OCI-LY1 (cell line): ENCODE results near the gene DNAI7.

ENCODE experiments used
- H2AFZ ChIP-seq: fragments of 200-600 bp; sonication (generic), shearing (Covaris generic); 2 replicates; pipeline ENCODE4 v1.6.0; 2014; ENCODE audit warnings: antibody characterized with exemption, mild to moderate bottlenecking, low read length
- H3F3A ChIP-seq: fragments of 200-600 bp; sonication (generic), shearing (Covaris generic); 2 replicates; pipeline ENCODE4 v1.6.0; 2014; ENCODE audit warnings: mild to moderate bottlenecking, antibody characterized with exemption, low read length, moderate library complexity; ENCODE audit not compliant: insufficient read depth
- H3K27ac ChIP-seq: fragments of 200-600 bp; sonication (generic); 2 replicates; pipeline ENCODE4 v1.5.1; 2014; ENCODE audit warnings: low read length, mixed run types, mild to moderate bottlenecking, low read depth; ENCODE audit not compliant: poor library complexity, severe bottlenecking
- H3K27me3 ChIP-seq: fragments of 200-600 bp; sonication (generic); 2 replicates; pipeline ENCODE4 v1.6.0; 2014; ENCODE audit warnings: antibody characterized with exemption, mild to moderate bottlenecking, low read length, moderate library complexity; ENCODE audit not compliant: insufficient read depth
- H3K36me3 ChIP-seq: fragments of 200-600 bp; sonication (generic); 2 replicates; pipeline ENCODE4 v1.6.1; 2014; ENCODE audit warnings: mild to moderate bottlenecking, antibody characterized with exemption, low read length, moderate library complexity, mixed read lengths; ENCODE audit not compliant: insufficient read depth
- H3K4me1 ChIP-seq: fragments of 200-600 bp; sonication (generic); 2 replicates; pipeline ENCODE4 v1.5.1; 2014; ENCODE audit warnings: mild to moderate bottlenecking, low read length, moderate library complexity; ENCODE audit not compliant: insufficient read depth, severe bottlenecking
- H3K4me2 ChIP-seq: fragments of 200-600 bp; sonication (generic), shearing (Covaris generic); 2 replicates; pipeline ENCODE4 v1.6.1; 2014; ENCODE audit warnings: low read length
- H3K4me3 ChIP-seq: fragments of 200-600 bp; sonication (generic); 2 replicates; pipeline ENCODE4 v1.5.1; 2014; ENCODE audit warnings: low read length, low read depth, mild to moderate bottlenecking, mixed read lengths; ENCODE audit not compliant: poor library complexity, severe bottlenecking
- H3K79me2 ChIP-seq: fragments of 200-600 bp; shearing (Covaris generic); 2 replicates; pipeline ENCODE4 v1.6.1; 2016; ENCODE audit warnings: mixed run types, low read length, mixed read lengths; ENCODE audit not compliant: insufficient read depth
- H3K9ac ChIP-seq: fragments of 200-600 bp; sonication (generic), shearing (Covaris generic); 2 replicates; pipeline ENCODE4 v1.6.1; 2014; ENCODE audit warnings: mild to moderate bottlenecking, low read length, mixed read lengths
- H3K9me2 ChIP-seq: fragments of 200-600 bp; sonication (generic), shearing (Covaris generic); 2 replicates; pipeline ENCODE4 v1.6.1; 2014; ENCODE audit warnings: low read depth, mild to moderate bottlenecking, low read length, mixed read lengths
- H3K9me3 ChIP-seq: fragments of 200-600 bp; shearing (Covaris generic); 2 replicates; pipeline ENCODE4 v1.6.1; 2014; ENCODE audit warnings: low read length, mixed read lengths
- H4K20me1 ChIP-seq: fragments of 200-600 bp; sonication (generic), shearing (Covaris generic); 2 replicates; pipeline ENCODE4 v1.6.0; 2016; ENCODE audit warnings: mild to moderate bottlenecking, low read length; ENCODE audit not compliant: insufficient read depth
- EZH2 ChIP-seq: fragments of 200-600 bp; sonication (generic), shearing (Covaris generic); IDR thresholded peaks from 2 replicates; pipeline ENCODE4 v1.8.0; 2017; ENCODE audit warnings: borderline replicate concordance, mixed run types, mild to moderate bottlenecking, antibody characterized with exemption, low read length, moderate library complexity, mixed read lengths
- TF ChIP-seq, protein P1 (sequence below): fragments of 200-600 bp; sonication (generic), shearing (Covaris generic); IDR thresholded peaks from 2 replicates; pipeline ENCODE4 v1.5.1; 2017; ENCODE audit warnings: mild to moderate bottlenecking, antibody characterized with exemption, low read length, moderate library complexity, mixed read lengths

DNAI7 gene, protein sequence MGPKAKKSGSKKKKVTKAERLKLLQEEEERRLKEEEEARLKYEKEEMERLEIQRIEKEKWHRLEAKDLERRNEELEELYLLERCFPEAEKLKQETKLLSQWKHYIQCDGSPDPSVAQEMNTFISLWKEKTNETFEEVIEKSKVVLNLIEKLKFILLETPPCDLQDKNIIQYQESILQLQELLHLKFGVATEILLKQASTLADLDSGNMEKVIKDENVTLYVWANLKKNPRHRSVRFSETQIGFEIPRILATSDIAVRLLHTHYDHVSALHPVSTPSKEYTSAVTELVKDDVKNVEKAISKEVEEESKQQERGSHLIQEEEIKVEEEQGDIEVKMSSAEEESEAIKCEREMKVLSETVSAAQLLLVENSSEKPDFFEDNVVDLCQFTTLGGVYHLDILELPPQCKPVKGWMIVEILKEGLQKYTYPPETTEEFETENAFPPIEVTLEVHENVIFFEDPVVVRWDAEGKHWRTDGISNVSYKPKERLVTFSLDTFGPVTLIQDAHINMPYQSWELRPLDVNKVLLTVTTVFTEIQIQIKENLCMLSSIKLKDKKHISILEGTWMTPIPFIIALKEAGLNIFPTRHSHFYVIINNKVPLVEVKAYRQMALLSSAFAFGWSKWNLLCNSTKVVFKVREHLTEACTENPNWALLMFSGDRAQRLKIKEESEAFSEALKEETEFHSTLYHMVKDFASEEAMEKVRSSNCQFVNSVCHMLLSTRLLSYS

DNA sequence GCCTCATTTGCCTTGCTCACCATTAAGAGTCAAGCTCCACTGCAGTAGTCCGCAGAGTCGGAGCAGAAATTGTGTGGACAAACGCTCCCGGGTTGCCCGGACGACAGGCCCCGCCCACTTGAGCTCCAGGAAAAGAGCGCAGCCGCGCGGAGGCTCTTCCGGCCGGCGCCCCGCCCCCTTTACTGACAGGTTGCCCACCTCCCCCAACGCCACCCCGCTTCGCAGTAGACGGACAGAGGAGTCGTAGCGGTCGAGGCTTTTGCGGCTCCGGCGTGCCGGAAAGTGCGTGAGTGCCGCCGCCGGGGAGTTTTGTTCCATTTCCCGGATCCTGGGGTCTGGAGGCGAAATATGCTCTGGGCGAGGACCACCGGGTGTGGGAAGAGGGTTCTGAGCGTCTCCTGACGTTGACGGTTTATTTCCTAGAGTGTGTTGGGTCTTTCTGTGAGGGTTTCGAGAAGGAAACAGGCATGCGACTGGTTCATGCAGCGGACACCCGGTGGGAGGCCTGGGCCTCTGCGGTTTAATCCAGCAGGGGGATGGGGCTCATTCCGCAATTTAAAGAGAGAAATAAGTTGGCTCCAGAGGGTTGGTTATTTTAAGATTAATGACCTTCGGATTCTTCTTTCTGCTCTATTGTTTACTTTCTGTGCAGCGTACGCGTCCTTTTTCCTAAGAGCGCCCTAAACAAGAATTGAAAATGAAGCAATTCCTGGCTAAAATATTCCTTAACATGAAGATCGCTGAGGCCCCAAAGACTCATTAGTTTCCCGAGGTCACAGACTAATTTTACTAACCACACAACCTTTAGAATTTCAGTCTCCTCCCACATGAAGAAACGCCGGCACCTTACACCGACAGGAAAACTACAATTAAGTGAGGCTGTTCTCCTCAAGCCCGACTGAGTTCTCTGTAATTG lies at the start of gene DNAI7, which contains the start of gene ETFRF1:
Gene DNAI7, minus strand, starts transcription at position 105 of the 916 bp plus-strand sequence. Its CDS starts 82 bp downstream, at position 23.
Gene ETFRF1, plus strand, starts transcription at position 182 of the 916 bp plus-strand sequence. CDS start 8,720 bp downstream, outside the sequence.
- no peaks in the 10 kb centered on the region for H3K36me3 ChIP-seq
- peak within 1 kb of the TSS; percentile 93 for H3K4me2 ChIP-seq
- H3K4me1 ChIP-seq: peaks cover 14% of the 10 kb centered on the region
- no peaks in the 10 kb centered on the region for H3K27me3 ChIP-seq
- peak within 1 kb of the TSS; percentile 67 for H3K9ac ChIP-seq
- no peak within 1 kb of the TSS for H3K27ac ChIP-seq
- TF ChIP-seq, protein P1, sequence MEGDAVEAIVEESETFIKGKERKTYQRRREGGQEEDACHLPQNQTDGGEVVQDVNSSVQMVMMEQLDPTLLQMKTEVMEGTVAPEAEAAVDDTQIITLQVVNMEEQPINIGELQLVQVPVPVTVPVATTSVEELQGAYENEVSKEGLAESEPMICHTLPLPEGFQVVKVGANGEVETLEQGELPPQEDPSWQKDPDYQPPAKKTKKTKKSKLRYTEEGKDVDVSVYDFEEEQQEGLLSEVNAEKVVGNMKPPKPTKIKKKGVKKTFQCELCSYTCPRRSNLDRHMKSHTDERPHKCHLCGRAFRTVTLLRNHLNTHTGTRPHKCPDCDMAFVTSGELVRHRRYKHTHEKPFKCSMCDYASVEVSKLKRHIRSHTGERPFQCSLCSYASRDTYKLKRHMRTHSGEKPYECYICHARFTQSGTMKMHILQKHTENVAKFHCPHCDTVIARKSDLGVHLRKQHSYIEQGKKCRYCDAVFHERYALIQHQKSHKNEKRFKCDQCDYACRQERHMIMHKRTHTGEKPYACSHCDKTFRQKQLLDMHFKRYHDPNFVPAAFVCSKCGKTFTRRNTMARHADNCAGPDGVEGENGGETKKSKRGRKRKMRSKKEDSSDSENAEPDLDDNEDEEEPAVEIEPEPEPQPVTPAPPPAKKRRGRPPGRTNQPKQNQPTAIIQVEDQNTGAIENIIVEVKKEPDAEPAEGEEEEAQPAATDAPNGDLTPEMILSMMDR: 0 out of 2 replicates have a peak, but pooled peaks have one; percentile 4
- no peak for TF ChIP-seq EZH2
- H3K9me2 ChIP-seq: no peaks in the 10 kb centered on the region
- H3K9me3 ChIP-seq: no peaks in the 10 kb centered on the region
- no peaks in the 10 kb centered on the region for H4K20me1 ChIP-seq
- no peaks in the 10 kb centered on the region for H3K79me2 ChIP-seq
- H3F3A ChIP-seq: no peaks in the 10 kb centered on the region
- H2AFZ ChIP-seq: no peak within 1 kb of the TSS; the same call in 1 of the 2 replicates
- H3K4me3 ChIP-seq: peak within 1 kb of the TSS; percentile 72

DNA sequence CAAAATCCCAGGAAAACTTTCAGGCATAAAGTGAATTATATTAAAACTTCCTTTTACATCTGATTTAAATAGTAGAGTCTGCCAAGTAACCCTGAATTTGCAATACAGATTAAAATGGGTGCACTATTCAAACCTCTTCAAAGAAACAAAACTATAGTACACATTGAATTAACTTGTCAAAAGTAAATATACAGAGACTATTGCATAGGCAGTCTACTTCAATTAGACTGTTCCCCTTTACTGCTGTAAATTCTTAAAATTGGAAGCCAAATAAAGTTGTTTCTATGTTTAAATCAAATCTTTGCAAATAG lies 48.7 kb upstream of the DNAI7 start:
- Histone ChIP-seq H3K4me1 (peaks cover 8% of the 10 kb centered on the region), H3K36me3 (peaks cover 39% of the 10 kb centered on the region), H4K20me1 (no peaks in the 10 kb centered on the region; the same call in 1 of the 2 replicates), H3K4me2 (no peak overlapping the region), H3F3A (0 out of 2 replicates have a peak, but pooled peaks cover 7% of the 10 kb centered on the region), H3K9ac (no peak overlapping the region), H3K27me3 (no peaks in the 10 kb centered on the region), H3K27ac (no peak overlapping the region), H3K4me3 (no peak overlapping the region), H3K9me3 (no peaks in the 10 kb centered on the region), H2AFZ (no peak overlapping the region), H3K79me2 (peaks cover 43% of the 10 kb centered on the region), H3K9me2 (no peaks in the 10 kb centered on the region)
- no peak for TF ChIP-seq EZH2
- TF ChIP-seq, protein P1: no peak
